HG03066 (cell line): ENCODE data around the gene ZG16B.

ENCODE experiments used
- ATAC-seq: cut with Tn5 transposase; IDR thresholded peaks from one replicate; pipeline ENCODE4 v1.9.1; 2021; ENCODE audit warnings: low read depth; ENCODE audit not compliant: unreplicated experiment

Gene ZG16B

GRCh38 chr16:2859686-2860265 lies 29.7 kb downstream of the ZG16B start:
- no peak for ATAC-seq

DNA sequence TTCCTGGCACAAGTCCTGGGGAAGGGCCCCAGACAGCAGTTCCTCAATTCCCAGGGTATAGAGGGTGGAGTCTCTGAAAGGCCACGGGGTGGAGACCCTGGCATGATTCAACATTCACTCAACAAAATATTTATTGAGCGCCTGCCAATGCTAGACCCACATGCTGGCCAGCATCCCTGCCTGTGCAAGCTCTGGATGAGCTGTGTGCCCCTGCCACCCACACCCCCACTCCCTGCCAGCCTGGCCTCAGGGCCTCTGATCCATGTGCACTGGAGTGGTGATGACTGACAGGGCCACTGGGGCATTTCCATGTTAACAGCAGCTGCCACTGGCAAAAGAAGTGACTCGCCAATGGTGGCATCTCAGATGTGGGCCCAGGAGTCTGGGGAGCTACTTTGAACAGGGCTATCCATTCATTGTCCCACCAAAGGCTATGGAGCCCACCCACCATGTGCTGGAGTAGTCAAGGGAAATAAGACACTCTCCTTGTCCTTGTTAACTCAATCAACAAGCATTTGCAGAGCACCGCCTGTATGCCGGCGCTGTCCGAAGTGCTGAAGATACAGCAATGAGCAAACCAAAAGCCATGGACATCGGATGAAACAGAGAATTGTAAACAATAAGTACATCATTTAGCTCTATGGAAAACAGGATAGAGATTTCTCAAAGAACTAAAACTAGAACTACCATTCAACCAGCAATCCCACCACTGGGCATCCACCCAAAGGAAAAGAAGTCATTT lies 30.9 kb downstream of the ZG16B start:
- ATAC-seq: no peak

- ATAC-seq: no peak
Measured at GRCh38 chr16:2865651-2866050, 35.5 kb downstream of the ZG16B start.

- ATAC-seq: no peak
Measured at GRCh38 chr16:2866431-2866830, 36.3 kb downstream of the ZG16B start.

DNA sequence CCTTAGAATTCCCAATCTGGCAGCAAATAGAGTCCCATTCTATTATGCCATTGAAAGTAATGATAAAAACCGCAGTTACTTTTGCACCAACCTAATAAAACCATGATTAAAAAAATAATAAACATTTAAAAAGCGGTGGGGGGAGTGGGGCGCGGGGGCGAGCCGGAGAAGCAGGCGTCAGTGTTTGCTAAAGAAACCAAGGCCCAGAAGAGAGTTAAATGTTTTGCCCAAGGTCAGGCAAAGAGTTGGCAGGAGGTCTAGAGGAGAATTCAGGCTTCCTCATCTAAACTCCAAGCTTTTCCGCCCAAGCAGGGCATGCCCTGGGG lies 37.5 kb downstream of the ZG16B start:
- ATAC-seq: no peak

GRCh38 chr16:2867987-2868789 lies 38.1 kb downstream of the ZG16B start:
- peak; percentile 88 for ATAC-seq

DNA sequence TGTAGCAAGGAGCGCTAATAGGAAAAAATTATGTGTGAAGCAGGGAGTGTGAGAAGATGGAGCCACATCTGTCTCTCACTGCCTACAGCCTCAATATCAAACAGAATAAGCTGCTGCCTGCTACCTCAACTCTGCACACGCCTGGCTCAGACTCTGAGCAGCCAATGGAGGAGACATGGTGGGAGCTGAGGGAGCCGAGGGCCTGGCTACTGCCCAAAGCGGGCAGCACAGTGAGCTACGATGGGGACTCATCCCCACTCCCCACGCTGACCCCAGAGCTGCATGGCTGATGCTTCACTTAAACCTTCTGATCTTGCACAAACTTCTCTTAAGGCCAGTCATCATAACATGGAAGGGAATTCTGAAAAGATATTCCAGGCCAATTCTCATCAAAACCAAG lies 41.8 kb downstream of the ZG16B start:
- no peak for ATAC-seq

DNA sequence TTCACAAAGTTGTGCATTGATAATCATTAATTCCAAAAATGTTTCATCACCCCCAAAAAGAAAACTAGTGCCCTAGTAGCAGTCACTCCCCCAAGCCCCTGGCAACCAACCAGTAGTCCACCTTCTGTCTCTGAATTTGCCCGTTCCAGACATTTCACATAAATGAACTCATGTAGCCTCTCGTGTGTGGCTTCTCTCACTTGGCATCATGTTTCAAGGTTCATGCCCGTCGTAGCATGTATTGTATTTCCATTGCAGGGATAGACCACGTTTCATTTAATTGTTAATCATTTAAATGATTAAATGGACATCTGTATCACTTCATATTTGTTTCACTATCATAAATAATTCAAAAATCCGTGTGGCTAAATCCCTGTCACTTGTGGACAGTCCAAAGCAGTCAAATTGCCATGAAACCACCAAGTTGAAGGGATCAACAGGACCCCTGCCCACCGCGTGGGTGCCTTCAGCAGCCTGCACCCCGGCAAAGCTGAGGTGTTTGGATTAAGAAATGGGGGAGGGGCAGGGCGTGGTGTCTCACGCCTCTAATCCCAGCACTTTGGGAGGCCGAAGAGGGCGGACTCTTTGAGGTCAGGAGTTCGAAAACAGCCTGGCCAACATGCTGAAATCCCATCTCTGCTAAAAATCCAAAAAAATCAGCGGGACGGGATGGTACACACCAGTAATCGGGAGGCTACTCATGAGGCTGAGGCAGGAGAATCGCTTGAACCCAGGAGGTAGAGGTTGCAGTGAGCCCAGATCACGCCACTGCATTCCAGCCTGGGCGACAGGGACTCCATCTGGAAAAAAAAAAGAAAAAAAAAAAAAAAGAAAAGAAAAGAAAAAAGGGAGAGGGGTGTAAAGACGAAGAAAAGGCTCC lies 44.2 kb downstream of the ZG16B start:
- no peak for ATAC-seq

GRCh38 chr16:2874912-2875362 lies 44.8 kb downstream of the ZG16B start:
- ATAC-seq: no peak

- ATAC-seq: no peak
Measured at GRCh38 chr16:2879854-2880508, 49.9 kb downstream of the ZG16B start.
